ENCODE results near the gene RNF26. TPM values are rescaled to one million over a fixed set of nuclear protein-coding genes. Genes with fewer than 3 reads are reported as not detected.

The RNF26 gene
- total RNA-seq, 1 experiment from 2014 or later, result 69.0 TPM

GRCh38 chr11:119342362-119343130, 8.2 kb downstream of the RNF26 start:
- ChIA-PET CTCF (interaction anchor here (0.5 to 1.4 kb wide), 2 partner anchors 15 to 31 kb away, joined by 3 to 4 read pairs; no protein-coding TSS in a partner anchor), POLR2A (no interaction called here)
- Histone ChIP-seq H3K4me3 (ENCODE audit: low read depth in 2 of 2, low read length in 2 of 2) (no peak overlapping the region), H3K27me3 (ENCODE audit: control insufficient read depth, insufficient read depth, low read length) (no peaks in the 10 kb centered on the region), H3K36me3 (ENCODE audit: control insufficient read depth, insufficient read depth, low read length) (no peaks in the 10 kb centered on the region), H3K9me3 (ENCODE audit: control insufficient read depth, insufficient read depth, low read depth, low read length) (no peaks in the 10 kb centered on the region), H3K27ac (ENCODE audit: low read length) (no peak overlapping the region), H3K4me1 (ENCODE audit: control insufficient read depth, insufficient read depth, low read length) (peaks cover 17% of the 10 kb centered on the region)
- in situ Hi-C loops (cut with HindIII; ENCODE audit: low pct_unique_long_range_greater_than_20kb, low sequenced_read_pairs) (no loop called here), intact Hi-C loops (cut with micrococcal nuclease; ENCODE audit: unreplicated experiment) (no loop called here)
- no TSS peak for BruUV-seq (replicated peaks)
- no peak for ATAC-seq
- no peak for TF ChIP-seq POLR2AphosphoS5 (IDR thresholded peaks at IDR 0.05; ENCODE audit: low read depth, low read length)
- no peak for TF ChIP-seq REST (IDR thresholded peaks at IDR 0.05; ENCODE audit: insufficient read depth in 1 of 2, low read depth in 2 of 2, low read length in 1 of 2)
- no peak for TF ChIP-seq TCF7L2 (IDR thresholded peaks at IDR 0.05; ENCODE audit: low read depth, low read length)
- TF ChIP-seq CTCF (IDR thresholded peaks at IDR 0.05), result no peak
- TF ChIP-seq SIN3A (IDR thresholded peaks at IDR 0.05; ENCODE audit: borderline replicate concordance, insufficient read depth, low read depth, low read length), result no peak
- no peak for DNase-seq (ENCODE audit: low read depth, low spot score)

- no peak overlapping the region for H3K27ac ChIP-seq (ENCODE audit: low read length)
- ATAC-seq (no peak), DNase-seq (ENCODE audit: low read depth, low spot score) (no peak)
- TF ChIP-seq POLR2AphosphoS5 (IDR thresholded peaks at IDR 0.05; ENCODE audit: low read depth, low read length) (no peak), REST (IDR thresholded peaks at IDR 0.05; ENCODE audit: insufficient read depth in 1 of 2, low read depth in 2 of 2, low read length in 1 of 2) (no peak)
- intact Hi-C loops (cut with micrococcal nuclease; ENCODE audit: unreplicated experiment), result no loop called here
- H3K4me3 ChIP-seq (ENCODE audit: low read depth in 2 of 2, low read length in 2 of 2), result no peak overlapping the region
- no peaks in the 10 kb centered on the region for H3K9me3 ChIP-seq (ENCODE audit: control insufficient read depth, insufficient read depth, low read depth, low read length)
- H3K4me1 ChIP-seq (ENCODE audit: control insufficient read depth, insufficient read depth, low read length), result peaks cover 5% of the 10 kb centered on the region
- in situ Hi-C loops (cut with HindIII; ENCODE audit: low pct_unique_long_range_greater_than_20kb, low sequenced_read_pairs), result no loop called here
- BruUV-seq (replicated peaks), result no TSS peak
- CTCF ChIA-PET, result interaction anchor here (0.7 to 1.4 kb wide), 2 partner anchors 30 to 136 kb away, joined by 3 read pairs; no protein-coding TSS in a partner anchor
- no peaks in the 10 kb centered on the region for H3K36me3 ChIP-seq (ENCODE audit: control insufficient read depth, insufficient read depth, low read length)
- POLR2A ChIA-PET, result no interaction called here
- no peaks in the 10 kb centered on the region for H3K27me3 ChIP-seq (ENCODE audit: control insufficient read depth, insufficient read depth, low read length)
Observed at GRCh38 chr11:119343726-119344125, 9.4 kb downstream of the RNF26 start.

Data from Panc1 (cell line).